ENCODE data around the gene CNOT2. TPM values are rescaled to one million over a fixed set of nuclear protein-coding genes. Genes with fewer than 3 reads are reported as not detected.

Gene CNOT2
- total RNA-seq, 1 experiment from 2014 or later = 82.9 TPM

- H3K4me2 ChIP-seq (ENCODE audit: insufficient read depth, insufficient read length, low read length) = no peak overlapping the region
- H2BK20ac ChIP-seq (ENCODE audit: low read depth, low read length, poor library complexity, severe bottlenecking) = no peak overlapping the region
- H3K79me2 ChIP-seq (ENCODE audit: insufficient read depth, low read length) = no peaks in the 10 kb centered on the region; the same call in 1 of the 2 replicates
- peaks cover 10 to 14% of the 10 kb centered on the region in 2 experiments for H3K4me1 Mint-ChIP-seq
- peaks cover 4% of the 10 kb centered on the region for H3K79me1 ChIP-seq (ENCODE audit: insufficient read depth, low read depth, low read length, poor library complexity, severe bottlenecking)
- peaks cover under 1 to 5% of the 10 kb centered on the region in 2 experiments; a peak in 3 of 5 replicates for H3K9me3 Mint-ChIP-seq
- H3K23ac ChIP-seq (ENCODE audit: insufficient read length, low read depth, low read length) = no peak overlapping the region
- H4K20me1 ChIP-seq (ENCODE audit: control insufficient read depth, insufficient read depth, insufficient read length) = no peaks in the 10 kb centered on the region
- no peak overlapping the region for H2BK12ac ChIP-seq (ENCODE audit: insufficient read length, low read depth, low read length)
- no peaks in the 10 kb centered on the region for H3K23me2 ChIP-seq (ENCODE audit: insufficient read length, low read depth, low read length, poor library complexity, severe bottlenecking)
- no peak overlapping the region for H4K91ac ChIP-seq (ENCODE audit: insufficient read length, low read depth, low read length)
- H3K4ac ChIP-seq (ENCODE audit: low read depth, low read length) = no peak overlapping the region
- no peak overlapping the region for H2BK15ac ChIP-seq (ENCODE audit: low read depth, low read length)
- no peak overlapping the region for H2AFZ ChIP-seq (ENCODE audit: low read length)
- no peak for TF ChIP-seq CTCF (conservative IDR thresholded peaks at IDR 0.05)
- no peak overlapping the region for H2BK5ac ChIP-seq (ENCODE audit: insufficient read length, low read length)
- H3K4me3 Mint-ChIP-seq = no peak overlapping the region
- H4K8ac ChIP-seq (replicated peaks; ENCODE audit: insufficient read length, low read depth, low read length) = no peak overlapping the region
- no peak overlapping the region for H2AK5ac ChIP-seq (ENCODE audit: insufficient read length, low read length)
- H2BK120ac ChIP-seq (ENCODE audit: low read depth, low read length, poor library complexity, severe bottlenecking) = no peak overlapping the region
- no peak overlapping the region for H3K14ac ChIP-seq (ENCODE audit: insufficient read depth, low read length)
- peaks cover 20 to 36% (median 25%) of the 10 kb centered on the region in 3 experiments for H3K36me3 Mint-ChIP-seq (ENCODE audit: insufficient read depth in 1 of 3, low read depth in 3 of 3)
- H3K9ac ChIP-seq (ENCODE audit: extremely low read depth, insufficient read length, low read length) = no peak overlapping the region
- no peak overlapping the region for H3K18ac ChIP-seq (ENCODE audit: insufficient read length, low read depth, low read length)
- peak overlapping the region in 2 of 3 experiments; percentile 89; a peak in 4 of 7 replicates for H3K27ac Mint-ChIP-seq
- H3K27me3 Mint-ChIP-seq (ENCODE audit: low read depth) = no peaks in the 10 kb centered on the region
- H4K5ac ChIP-seq (ENCODE audit: insufficient read length, low read depth, low read length) = no peak overlapping the region
- H3K27ac ChIP-seq (ENCODE audit: insufficient read length, low read depth, low read length) = no peak overlapping the region
- H3K9me3 ChIP-seq (ENCODE audit: control insufficient read depth, low read depth, low read length) = no peaks in the 10 kb centered on the region
- no peak overlapping the region for H3K56ac ChIP-seq (ENCODE audit: insufficient read length, low read depth, low read length)
- no peak for DNase-seq
- H3T11ph ChIP-seq (ENCODE audit: low read length) = no peak overlapping the region
- no peaks in the 10 kb centered on the region; the same call in 1 of the 2 replicates for H3K4me1 ChIP-seq (ENCODE audit: insufficient read depth, low read length)
- WGBS (ENCODE audit: extremely low coverage, insufficient read length, low lambda C conversion rate) = no CpG with 5 or more reads among the region's 3 CpGs
- no peaks in the 10 kb centered on the region for H3K27me3 ChIP-seq (ENCODE audit: insufficient read depth, low read length)
Measured at GRCh38 chr12:70383886-70384285, 140.7 kb downstream of the CNOT2 start.

All from H9 (cell line).